ENCODE data around the gene SMARCC2. TPM values are rescaled to one million over a fixed set of nuclear protein-coding genes. Genes with fewer than 3 reads are reported as not detected.

SMARCC2 gene
- total RNA-seq (10 to 100 TPM; 56.2 to 81.9 (median 62.8) TPM), polyA plus RNA-seq (10 to 100 TPM; 16.2 to 28.8 TPM)
- long read RNA-seq, donor 1, full-length matches to known transcripts, result 44 of 126 reads
- long read RNA-seq, donor 1, partial matches to known transcripts, result 24 of 126 reads
- long read RNA-seq, donor 1, other reads (novel, unspliced or antisense), result 58 of 126 reads
- long read RNA-seq, donor 2, full-length matches to known transcripts, result 58 of 132 reads
- long read RNA-seq, donor 2, partial matches to known transcripts, result 29 of 132 reads
- long read RNA-seq, donor 2, other reads (novel, unspliced or antisense), result 45 of 132 reads
- long read RNA-seq, donor 3, full-length matches to known transcripts, result 35 of 96 reads
- long read RNA-seq, donor 3, partial matches to known transcripts, result 36 of 96 reads
- long read RNA-seq, donor 3, other reads (novel, unspliced or antisense), result 25 of 96 reads

DNA sequence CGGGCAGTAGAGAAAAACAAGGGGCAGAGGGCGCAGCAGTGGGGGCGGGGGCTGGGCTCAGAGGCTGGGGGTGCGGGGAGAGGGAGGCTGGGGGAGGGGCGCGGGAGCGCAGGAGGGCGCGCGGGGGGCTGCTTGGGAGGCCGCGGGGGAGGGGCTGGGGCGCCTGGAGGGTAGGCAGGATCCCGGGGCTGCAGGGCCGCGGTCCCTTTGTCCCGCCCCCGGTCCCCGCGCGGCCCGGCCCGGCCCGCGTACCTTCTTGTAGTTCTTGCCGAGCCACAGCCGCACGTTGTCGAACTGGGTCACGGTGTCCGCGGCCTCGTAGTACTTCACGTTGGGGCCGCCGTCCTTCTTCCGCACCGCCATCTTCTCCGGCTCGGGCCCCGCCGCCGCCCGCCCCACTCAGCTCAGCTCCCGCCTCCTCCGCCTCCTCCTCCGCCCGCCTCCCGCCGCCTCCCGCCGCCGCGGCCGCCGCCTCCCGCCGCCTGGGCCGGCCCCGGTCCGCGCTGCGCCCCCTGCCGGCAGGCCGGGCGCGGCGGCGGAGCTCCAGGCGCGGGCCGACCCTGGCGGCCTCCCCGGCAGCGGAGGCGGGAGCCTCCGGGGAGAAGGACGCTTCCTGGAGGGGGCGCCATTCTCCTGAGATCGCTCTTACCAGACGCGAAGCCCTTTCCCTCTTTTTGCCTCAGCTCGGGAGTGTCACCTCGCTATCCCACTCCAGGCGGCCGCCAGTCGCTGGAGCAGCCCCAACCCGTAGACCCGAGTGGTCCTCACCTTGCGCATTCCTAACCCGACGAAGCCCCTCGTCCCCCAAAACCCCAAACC, at the start of gene SMARCC2:
Gene SMARCC2 (minus strand): TSS at position 385 of the 819 bp plus-strand sequence. CDS start 22 bp downstream, at position 363.
- peak; percentile 87 to 88 for DNase-seq
- ATAC-seq, result peak; percentile 84 to 94 (median 92)
- Histone ChIP-seq H3K27me3 (no peaks in the 10 kb centered on the region), H3K27ac (peak within 1 kb of the TSS; percentile 78 to 95 (median 92)), H3K4me1 (peaks cover 6 to 39% (median 27%) of the 10 kb centered on the region in 9 donors), H3K9me3 (no peaks in the 10 kb centered on the region), H3K36me3 (peaks cover 0 to 30% (median 17%) of the 10 kb centered on the region in 9 donors), H3K4me3 (peak within 1 kb of the TSS; percentile 61 to 92 (median 86))
- 1% methylated on average over 40 to 93 of the region's 93 CpGs for WGBS, 2 donors
- intact Hi-C loops (cut with DNase I), result loop anchor here (1.0 to 10.0 kb wide), 12 partner anchors 29 to 145 kb away; partner anchors contain the start of genes ESYT1 (in 2 of the 10), ZC3H10 (in 2 of the 10), MYL6B (in 1 of the 10) and NABP2 (in 1 of the 10)
- TF ChIP-seq, protein P1, sequence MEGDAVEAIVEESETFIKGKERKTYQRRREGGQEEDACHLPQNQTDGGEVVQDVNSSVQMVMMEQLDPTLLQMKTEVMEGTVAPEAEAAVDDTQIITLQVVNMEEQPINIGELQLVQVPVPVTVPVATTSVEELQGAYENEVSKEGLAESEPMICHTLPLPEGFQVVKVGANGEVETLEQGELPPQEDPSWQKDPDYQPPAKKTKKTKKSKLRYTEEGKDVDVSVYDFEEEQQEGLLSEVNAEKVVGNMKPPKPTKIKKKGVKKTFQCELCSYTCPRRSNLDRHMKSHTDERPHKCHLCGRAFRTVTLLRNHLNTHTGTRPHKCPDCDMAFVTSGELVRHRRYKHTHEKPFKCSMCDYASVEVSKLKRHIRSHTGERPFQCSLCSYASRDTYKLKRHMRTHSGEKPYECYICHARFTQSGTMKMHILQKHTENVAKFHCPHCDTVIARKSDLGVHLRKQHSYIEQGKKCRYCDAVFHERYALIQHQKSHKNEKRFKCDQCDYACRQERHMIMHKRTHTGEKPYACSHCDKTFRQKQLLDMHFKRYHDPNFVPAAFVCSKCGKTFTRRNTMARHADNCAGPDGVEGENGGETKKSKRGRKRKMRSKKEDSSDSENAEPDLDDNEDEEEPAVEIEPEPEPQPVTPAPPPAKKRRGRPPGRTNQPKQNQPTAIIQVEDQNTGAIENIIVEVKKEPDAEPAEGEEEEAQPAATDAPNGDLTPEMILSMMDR (IDR thresholded peaks at IDR 0.05), result peak; percentile 63 to 81 (median 74)

DNA sequence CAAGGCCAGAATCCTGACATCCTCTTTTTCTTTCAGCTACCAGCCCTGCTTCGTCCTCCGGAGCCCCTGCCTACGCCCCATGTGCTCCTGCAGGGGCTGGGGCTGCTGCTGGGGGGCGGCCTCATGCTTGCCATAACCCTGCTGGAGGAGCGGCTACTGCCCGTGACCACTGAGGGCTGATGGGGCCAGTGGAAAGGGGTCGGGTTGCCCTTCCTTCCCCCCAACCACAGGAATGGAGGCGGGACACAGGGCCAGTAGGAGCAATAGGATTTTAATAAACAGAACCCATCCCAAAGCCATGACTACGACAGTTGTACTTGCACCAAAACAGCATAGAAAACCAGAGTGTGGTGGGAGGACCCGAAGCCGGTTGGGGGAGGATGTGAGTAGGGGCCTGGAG, 48.3 kb upstream of the SMARCC2 start:
- DNase-seq, result no peak
- Histone ChIP-seq H3K27ac (no peak overlapping the region), H3K27me3 (no peaks in the 10 kb centered on the region), H3K4me3 (no peak overlapping the region), H3K9me3 (no peaks in the 10 kb centered on the region), H3K4me1 (no peaks in the 10 kb centered on the region), H3K36me3 (peaks cover 0 to 64% (median 24%) of the 10 kb centered on the region in 9 donors)
- TF ChIP-seq, protein P1 (IDR thresholded peaks at IDR 0.05), result no peak
- WGBS, 2 donors, result 82 to 83% methylated on average over 11 of the region's 11 CpGs
- intact Hi-C loops (cut with DNase I), result no loop called here
- peak in 1 of 8 donors; percentile 9 for ATAC-seq

DNA sequence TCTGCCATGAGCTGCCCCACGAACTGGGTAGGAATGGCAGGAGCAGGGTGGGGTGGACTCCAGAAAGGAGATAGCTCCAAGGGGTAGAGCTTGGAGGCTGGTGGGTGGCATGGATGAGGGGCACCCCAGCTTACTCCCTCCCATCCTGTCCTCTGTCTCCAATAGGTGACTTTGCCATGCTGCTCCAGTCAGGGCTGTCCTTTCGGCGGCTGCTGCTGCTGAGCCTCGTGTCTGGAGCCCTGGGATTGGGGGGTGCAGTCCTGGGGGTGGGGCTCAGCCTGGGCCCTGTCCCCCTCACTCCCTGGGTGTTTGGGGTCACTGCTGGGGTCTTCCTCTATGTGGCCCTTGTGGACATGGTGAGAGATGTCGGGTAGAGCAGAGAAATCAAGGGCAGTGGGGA, 47.7 kb upstream of the SMARCC2 start:
- TF ChIP-seq, protein P1 (IDR thresholded peaks at IDR 0.05), result no peak
- no peak for DNase-seq
- peak in 3 of 8 donors; percentile 5 to 25 (median 7) for ATAC-seq
- Histone ChIP-seq H3K27me3 (no peaks in the 10 kb centered on the region), H3K4me3 (no peak overlapping the region), H3K4me1 (no peaks in the 10 kb centered on the region), H3K36me3 (peaks cover 0 to 58% (median 18%) of the 10 kb centered on the region in 9 donors), H3K27ac (no peak overlapping the region), H3K9me3 (no peaks in the 10 kb centered on the region)
- intact Hi-C loops (cut with DNase I), result no loop called here
- WGBS, 2 donors, result 69 to 71% methylated on average over 5 of the region's 5 CpGs

DNA sequence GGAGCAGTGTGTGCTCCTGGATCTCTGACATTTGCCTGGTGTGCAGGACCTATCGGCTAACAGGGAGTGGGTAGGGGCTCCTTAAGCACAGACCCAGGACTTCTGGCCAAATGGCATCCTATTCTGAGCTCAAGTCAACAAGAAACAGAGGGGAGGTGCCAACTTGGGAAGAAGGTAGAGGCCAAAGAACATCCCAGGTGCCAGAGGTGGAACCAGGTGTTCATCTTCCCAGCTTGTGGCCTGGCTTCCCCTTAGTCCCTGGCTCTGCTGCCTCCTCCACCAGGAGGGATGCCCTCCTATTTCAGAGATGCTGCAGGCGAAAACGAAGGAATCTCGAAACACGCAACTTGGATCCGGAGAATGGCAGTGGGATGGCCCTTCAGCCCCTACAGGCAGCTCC, 46.8 kb upstream of the SMARCC2 start:
- 93 to 94% methylated on average over 6 of the region's 6 CpGs for WGBS, 2 donors
- DNase-seq, result no peak
- intact Hi-C loops (cut with DNase I), result no loop called here
- TF ChIP-seq, protein P1 (IDR thresholded peaks at IDR 0.05), result no peak
- Histone ChIP-seq H3K36me3 (peaks cover 0 to 49% (median 11%) of the 10 kb centered on the region in 9 donors), H3K4me3 (no peak overlapping the region), H3K4me1 (no peaks in the 10 kb centered on the region), H3K27ac (no peak overlapping the region), H3K27me3 (no peaks in the 10 kb centered on the region), H3K9me3 (no peaks in the 10 kb centered on the region)
- no peak for ATAC-seq

All from heart right ventricle (tissue), 16 donors.